Measurements from ENCODE around the gene COQ10A. TPM values are rescaled to one million over a fixed set of nuclear protein-coding genes. Genes with fewer than 3 reads are reported as not detected.

COQ10A gene
- total RNA-seq, 2 experiments from 2014 or later = 5.2 to 7.5 TPM

GRCh38 chr12:56224954-56225353, 41.8 kb upstream of the COQ10A start:
- peak; percentile 35 for DNase-seq
- no peak for ATAC-seq
- intact Hi-C loops (cut with DNase I, micrococcal nuclease) = loop anchor here (1.0 to 5.0 kb wide), 19 partner anchors 32 to 486 kb away; partner anchors contain the start of genes ANKRD52 (in 2 of the 2), BAZ2A (in 1 of the 2), COQ10A (in 1 of the 2) and DNAJC14 (in 1 of the 2)
- Mint-ChIP-seq H3K4me3 (peak overlapping the region; percentile 98), H3K36me3 (ENCODE audit: low read depth) (peaks cover 9% of the 10 kb centered on the region), H3K4me1 (peaks cover 35% of the 10 kb centered on the region), H3K9me3 (ENCODE audit: low read depth) (no peaks in the 10 kb centered on the region), H3K27ac (peak overlapping the region; percentile 88), H3K27me3 (no peaks in the 10 kb centered on the region)
- POLR2A ChIA-PET = no interaction called here
- CTCF ChIA-PET = interaction anchor here (0.6 to 2.1 kb wide), 4 partner anchors 24 to 224 kb away, joined by 3 to 10 read pairs (median 4); partner anchors contain the start of genes TIMELESS and ZC3H10

DNA sequence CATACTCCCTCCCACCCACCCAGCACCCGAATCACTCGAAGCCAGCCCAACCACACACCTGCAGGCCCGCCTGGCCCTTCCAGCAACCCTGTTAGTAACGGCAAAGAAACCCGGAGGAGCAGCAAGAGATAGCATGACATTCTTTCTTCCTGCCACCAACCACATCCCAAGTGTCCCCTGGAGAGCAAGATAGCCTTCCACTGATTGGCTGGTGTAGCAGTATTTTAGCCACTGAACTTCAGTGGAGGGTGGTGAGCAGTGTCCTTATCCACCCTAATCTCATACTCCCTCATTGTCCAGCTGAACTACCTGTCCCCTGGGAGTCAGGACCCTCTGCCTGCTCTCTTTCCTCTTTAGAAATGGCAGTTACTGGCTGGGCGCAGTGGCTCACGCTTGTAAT, 37.7 kb upstream of the COQ10A start:
- ATAC-seq = no peak
- peaks cover 9% of the 10 kb centered on the region for H3K36me3 Mint-ChIP-seq (ENCODE audit: low read depth)
- H3K4me1 Mint-ChIP-seq = peaks cover 11% of the 10 kb centered on the region
- ChIA-PET POLR2A (no interaction called here), CTCF (interaction anchor here (0.7 kb wide), 1 partner anchor 143 kb away, joined by 3 read pairs; no protein-coding TSS in a partner anchor)
- no peak overlapping the region for H3K27ac Mint-ChIP-seq
- no peak for DNase-seq
- intact Hi-C loops (cut with DNase I, micrococcal nuclease) = no loop called here
- H3K4me3 Mint-ChIP-seq = no peak overlapping the region
- no peaks in the 10 kb centered on the region for H3K27me3 Mint-ChIP-seq
- no peaks in the 10 kb centered on the region for H3K9me3 Mint-ChIP-seq (ENCODE audit: low read depth)

- ATAC-seq (no peak), DNase-seq (no peak)
- no peak within 1 kb of the TSS for H3K4me3 Mint-ChIP-seq
- no peaks in the 10 kb centered on the region for H3K27me3 Mint-ChIP-seq
- CTCF ChIA-PET = interaction anchor here (0.7 to 1.1 kb wide), 3 partner anchors 8 to 144 kb away, joined by 3 read pairs; partner anchors contain the start of gene SMARCC2
- H3K36me3 Mint-ChIP-seq (ENCODE audit: low read depth) = peaks cover 9% of the 10 kb centered on the region
- H3K4me1 Mint-ChIP-seq = peaks cover 7% of the 10 kb centered on the region
- intact Hi-C loops (cut with DNase I, micrococcal nuclease) = no loop called here
- H3K9me3 Mint-ChIP-seq (ENCODE audit: low read depth) = no peaks in the 10 kb centered on the region
- POLR2A ChIA-PET = no interaction called here
- no peak within 1 kb of the TSS for H3K27ac Mint-ChIP-seq
Measured at GRCh38 chr12:56229916-56230431, 36.8 kb upstream of the COQ10A start, which contains the start of gene SLC39A5. Gene SLC39A5 (plus strand): TSS chr12:56230051. CDS start chr12:56231275, 1,224 bp downstream.

GRCh38 chr12:56230432-56231183, 36.1 kb upstream of the COQ10A start:
- ATAC-seq (no peak), DNase-seq (no peak)
- Mint-ChIP-seq H3K36me3 (ENCODE audit: low read depth) (peaks cover 9% of the 10 kb centered on the region), H3K4me1 (peaks cover under 1% of the 10 kb centered on the region), H3K27me3 (no peaks in the 10 kb centered on the region), H3K27ac (no peak overlapping the region), H3K9me3 (ENCODE audit: low read depth) (no peaks in the 10 kb centered on the region), H3K4me3 (no peak overlapping the region)
- ChIA-PET CTCF (interaction anchor here (0.5 to 1.1 kb wide), 3 partner anchors 8 to 41 kb away, joined by 3 read pairs; partner anchors contain the start of gene SMARCC2), POLR2A (no interaction called here)
- intact Hi-C loops (cut with DNase I, micrococcal nuclease) = no loop called here

DNA sequence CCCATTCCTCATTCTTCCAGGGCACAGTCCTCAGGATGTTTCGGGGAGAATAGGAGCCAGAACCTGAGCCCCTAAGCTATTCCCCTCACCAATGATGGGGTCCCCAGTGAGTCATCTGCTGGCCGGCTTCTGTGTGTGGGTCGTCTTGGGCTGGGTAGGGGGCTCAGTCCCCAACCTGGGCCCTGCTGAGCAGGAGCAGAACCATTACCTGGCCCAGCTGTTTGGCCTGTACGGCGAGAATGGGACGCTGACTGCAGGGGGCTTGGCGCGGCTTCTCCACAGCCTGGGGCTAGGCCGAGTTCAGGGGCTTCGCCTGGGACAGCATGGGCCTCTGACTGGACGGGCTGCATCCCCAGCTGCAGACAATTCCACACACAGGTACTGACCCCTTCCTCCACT, 35.6 kb upstream of the COQ10A start:
- Mint-ChIP-seq H3K36me3 (ENCODE audit: low read depth) (peaks cover 7% of the 10 kb centered on the region), H3K4me3 (no peak overlapping the region), H3K27me3 (no peaks in the 10 kb centered on the region), H3K27ac (no peak overlapping the region), H3K9me3 (ENCODE audit: low read depth) (no peaks in the 10 kb centered on the region), H3K4me1 (no peaks in the 10 kb centered on the region)
- no peak for ATAC-seq
- CTCF ChIA-PET = interaction anchor here (1.0 to 1.1 kb wide), 3 partner anchors 25 to 42 kb away, joined by 3 to 4 read pairs (median 3); partner anchors contain the start of gene SMARCC2
- intact Hi-C loops (cut with DNase I, micrococcal nuclease) = no loop called here
- DNase-seq = no peak
- POLR2A ChIA-PET = no interaction called here

GRCh38 chr12:56234746-56235436, 31.9 kb upstream of the COQ10A start:
- Mint-ChIP-seq H3K9me3 (ENCODE audit: low read depth) (no peaks in the 10 kb centered on the region), H3K27ac (no peak overlapping the region), H3K27me3 (no peaks in the 10 kb centered on the region), H3K36me3 (ENCODE audit: low read depth) (peaks cover 5% of the 10 kb centered on the region), H3K4me1 (no peaks in the 10 kb centered on the region), H3K4me3 (no peak overlapping the region)
- no peak for ATAC-seq
- ChIA-PET CTCF (interaction anchor here (0.6 to 2.0 kb wide), 3 partner anchors 13 to 190 kb away, joined by 5 to 9 read pairs (median 6); partner anchors contain the start of genes ANKRD52 and RNF41), POLR2A (no interaction called here)
- intact Hi-C loops (cut with DNase I, micrococcal nuclease) = no loop called here
- no peak for DNase-seq

- H3K4me3 Mint-ChIP-seq = no peak overlapping the region
- H3K27me3 Mint-ChIP-seq = no peaks in the 10 kb centered on the region
- intact Hi-C loops (cut with DNase I, micrococcal nuclease) = no loop called here
- H3K4me1 Mint-ChIP-seq = no peaks in the 10 kb centered on the region
- CTCF ChIA-PET = no interaction called here
- no peak overlapping the region for H3K27ac Mint-ChIP-seq
- H3K9me3 Mint-ChIP-seq (ENCODE audit: low read depth) = no peaks in the 10 kb centered on the region
- peaks cover 5% of the 10 kb centered on the region for H3K36me3 Mint-ChIP-seq (ENCODE audit: low read depth)
- no peak for DNase-seq
- no peak for ATAC-seq
- POLR2A ChIA-PET = no interaction called here
Measured at GRCh38 chr12:56236091-56236490, 30.7 kb upstream of the COQ10A start.

- POLR2A ChIA-PET = no interaction called here
- intact Hi-C loops (cut with DNase I, micrococcal nuclease) = no loop called here
Measured at GRCh38 chr12:56236985-56237384, 29.8 kb upstream of the COQ10A start.

DNA sequence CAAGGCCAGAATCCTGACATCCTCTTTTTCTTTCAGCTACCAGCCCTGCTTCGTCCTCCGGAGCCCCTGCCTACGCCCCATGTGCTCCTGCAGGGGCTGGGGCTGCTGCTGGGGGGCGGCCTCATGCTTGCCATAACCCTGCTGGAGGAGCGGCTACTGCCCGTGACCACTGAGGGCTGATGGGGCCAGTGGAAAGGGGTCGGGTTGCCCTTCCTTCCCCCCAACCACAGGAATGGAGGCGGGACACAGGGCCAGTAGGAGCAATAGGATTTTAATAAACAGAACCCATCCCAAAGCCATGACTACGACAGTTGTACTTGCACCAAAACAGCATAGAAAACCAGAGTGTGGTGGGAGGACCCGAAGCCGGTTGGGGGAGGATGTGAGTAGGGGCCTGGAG, 29.2 kb upstream of the COQ10A start:
- Mint-ChIP-seq H3K36me3 (ENCODE audit: low read depth) (peaks cover 5% of the 10 kb centered on the region), H3K27me3 (no peaks in the 10 kb centered on the region), H3K4me1 (no peaks in the 10 kb centered on the region), H3K4me3 (no peak overlapping the region), H3K27ac (no peak overlapping the region), H3K9me3 (ENCODE audit: low read depth) (no peaks in the 10 kb centered on the region)
- ChIA-PET POLR2A (no interaction called here), CTCF (interaction anchor here (1.4 kb wide), 1 partner anchor 16 kb away, joined by 8 read pairs; the partner anchor contains the start of gene RNF41)
- ATAC-seq = no peak
- no peak for DNase-seq
- intact Hi-C loops (cut with DNase I, micrococcal nuclease) = no loop called here

More at GRCh38 chr12:56236985-56237384, 29.8 kb upstream of the COQ10A start:
- CTCF ChIA-PET = interaction anchor here (0.7 to 0.9 kb wide), 3 partner anchors 44 to 47 kb away, joined by 3 read pairs; no protein-coding TSS in a partner anchor
- H3K27me3 Mint-ChIP-seq = no peaks in the 10 kb centered on the region
- no peak overlapping the region for H3K27ac Mint-ChIP-seq
- ATAC-seq (no peak), DNase-seq (no peak)
- no peaks in the 10 kb centered on the region for H3K4me1 Mint-ChIP-seq
- peaks cover 5% of the 10 kb centered on the region for H3K36me3 Mint-ChIP-seq (ENCODE audit: low read depth)
- H3K9me3 Mint-ChIP-seq (ENCODE audit: low read depth) = no peaks in the 10 kb centered on the region
- H3K4me3 Mint-ChIP-seq = no peak overlapping the region

DNA sequence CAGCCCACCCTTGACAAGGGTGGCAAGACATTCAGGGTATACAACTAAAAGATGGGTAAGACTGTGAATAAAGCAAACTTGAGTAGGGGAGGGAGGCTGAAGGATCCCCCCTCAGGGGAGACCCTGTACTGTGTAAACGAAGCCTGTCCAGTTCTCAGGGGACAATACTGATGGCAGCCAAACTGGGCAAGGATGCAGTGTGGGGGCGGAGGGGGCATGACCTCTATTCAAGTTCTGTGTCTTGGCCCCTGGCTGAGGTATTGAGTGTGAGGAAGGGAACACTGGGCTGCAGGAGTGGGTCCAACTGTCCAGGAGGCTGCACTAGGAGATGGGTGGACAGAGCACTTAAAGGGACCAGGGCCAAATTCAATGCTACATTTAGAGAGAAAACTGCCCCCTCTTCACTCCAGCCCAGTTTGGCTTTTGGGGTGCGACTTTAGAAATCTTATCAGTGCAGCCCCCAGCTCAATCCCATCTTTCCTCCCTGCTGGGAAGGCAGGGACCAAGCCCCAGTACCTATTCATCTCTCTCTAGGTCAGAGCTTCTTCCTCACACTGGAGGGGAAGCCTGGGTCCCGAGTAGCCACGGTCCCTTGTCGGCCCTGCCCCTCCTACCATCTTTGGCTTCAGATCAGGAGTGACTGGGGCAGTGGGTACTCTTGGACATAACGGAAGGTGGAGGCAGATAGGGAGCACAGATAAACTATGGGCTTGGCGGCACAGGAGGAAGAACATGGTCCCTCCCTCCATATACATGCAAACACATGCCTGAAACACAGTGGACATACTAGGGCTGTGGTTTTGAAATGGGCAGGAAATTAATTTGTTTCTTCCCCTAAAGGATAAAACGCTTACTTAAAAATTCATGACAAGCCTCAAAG, 25.1 kb upstream of the COQ10A start:
- DNase-seq (no peak), ATAC-seq (no peak)
- H3K27me3 Mint-ChIP-seq = no peaks in the 10 kb centered on the region
- ChIA-PET POLR2A (no interaction called here), CTCF (interaction anchor here (0.6 to 0.7 kb wide), 2 partner anchors 21 to 111 kb away, joined by 3 to 4 read pairs; no protein-coding TSS in a partner anchor)
- no peak overlapping the region for H3K4me3 Mint-ChIP-seq
- intact Hi-C loops (cut with DNase I, micrococcal nuclease) = no loop called here
- no peaks in the 10 kb centered on the region for H3K4me1 Mint-ChIP-seq
- no peaks in the 10 kb centered on the region for H3K9me3 Mint-ChIP-seq (ENCODE audit: low read depth)
- H3K36me3 Mint-ChIP-seq (ENCODE audit: low read depth) = peaks cover 16% of the 10 kb centered on the region
- H3K27ac Mint-ChIP-seq = peak overlapping the region; percentile 4
